ENCODE measurements around the gene IGFBP1.

Gene IGFBP1

DNA sequence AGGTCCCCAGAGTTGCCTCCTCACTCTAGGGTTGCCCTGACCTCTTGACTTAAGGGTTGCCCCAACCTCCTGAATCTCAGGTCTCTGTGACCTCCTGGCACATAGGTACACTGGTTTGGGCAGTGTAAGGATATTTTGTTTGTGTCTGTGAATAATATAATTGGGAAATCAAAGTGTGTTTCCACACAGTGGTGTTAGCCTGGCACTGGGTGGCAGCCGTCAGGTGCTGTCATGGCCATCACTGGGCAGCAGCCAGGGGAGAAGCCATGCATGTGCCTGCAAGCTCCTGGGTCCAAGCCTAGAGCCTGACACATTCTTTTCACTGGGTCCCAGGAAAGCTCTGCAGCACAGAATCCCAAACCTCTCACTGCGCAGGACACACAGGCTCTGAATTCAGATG is 11.8 kb upstream of the IGFBP1 start:
- DNase-seq (ENCODE audit: low read depth), result no peak
- no peak overlapping the region for H3K4me3 ChIP-seq (ENCODE audit: low read length)
- TF ChIP-seq, protein P1, sequence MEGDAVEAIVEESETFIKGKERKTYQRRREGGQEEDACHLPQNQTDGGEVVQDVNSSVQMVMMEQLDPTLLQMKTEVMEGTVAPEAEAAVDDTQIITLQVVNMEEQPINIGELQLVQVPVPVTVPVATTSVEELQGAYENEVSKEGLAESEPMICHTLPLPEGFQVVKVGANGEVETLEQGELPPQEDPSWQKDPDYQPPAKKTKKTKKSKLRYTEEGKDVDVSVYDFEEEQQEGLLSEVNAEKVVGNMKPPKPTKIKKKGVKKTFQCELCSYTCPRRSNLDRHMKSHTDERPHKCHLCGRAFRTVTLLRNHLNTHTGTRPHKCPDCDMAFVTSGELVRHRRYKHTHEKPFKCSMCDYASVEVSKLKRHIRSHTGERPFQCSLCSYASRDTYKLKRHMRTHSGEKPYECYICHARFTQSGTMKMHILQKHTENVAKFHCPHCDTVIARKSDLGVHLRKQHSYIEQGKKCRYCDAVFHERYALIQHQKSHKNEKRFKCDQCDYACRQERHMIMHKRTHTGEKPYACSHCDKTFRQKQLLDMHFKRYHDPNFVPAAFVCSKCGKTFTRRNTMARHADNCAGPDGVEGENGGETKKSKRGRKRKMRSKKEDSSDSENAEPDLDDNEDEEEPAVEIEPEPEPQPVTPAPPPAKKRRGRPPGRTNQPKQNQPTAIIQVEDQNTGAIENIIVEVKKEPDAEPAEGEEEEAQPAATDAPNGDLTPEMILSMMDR (conservative IDR thresholded peaks at IDR 0.05; ENCODE audit: low read depth, low read length), result no peak

DNA sequence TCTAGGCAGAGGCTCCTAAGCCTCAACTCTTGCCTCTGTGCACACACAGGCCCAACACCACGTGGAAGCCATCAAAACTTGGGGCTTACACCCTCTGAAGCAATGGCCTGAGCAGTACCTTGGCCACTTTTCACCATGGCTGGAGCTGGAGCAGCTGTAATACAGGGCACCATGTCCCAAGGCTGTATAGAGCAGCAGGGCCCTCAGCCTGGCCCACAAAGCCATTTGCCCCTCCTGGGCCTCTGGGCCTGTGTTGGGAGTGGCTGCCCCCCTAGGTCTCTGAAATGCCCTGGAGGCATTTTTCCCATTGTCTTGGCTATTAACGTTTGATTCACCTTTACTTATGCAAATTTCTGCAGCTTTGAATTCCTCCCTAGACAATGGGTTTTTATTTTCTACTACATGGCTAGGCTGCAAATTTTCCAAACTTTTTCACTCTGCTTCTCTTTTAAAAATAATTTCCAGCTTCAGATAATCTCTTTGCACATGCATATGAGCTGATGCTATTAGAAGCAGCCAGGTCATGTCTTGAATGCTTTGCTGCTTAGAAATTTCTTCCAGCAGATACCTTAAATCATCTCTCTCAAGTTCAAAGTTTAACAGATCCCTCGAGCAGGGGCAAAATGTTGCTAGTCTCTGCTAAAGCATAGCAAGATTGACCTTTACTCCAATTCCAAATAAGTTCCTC is 9.7 kb upstream of the IGFBP1 start:
- TF ChIP-seq, protein P1 (conservative IDR thresholded peaks at IDR 0.05; ENCODE audit: low read depth, low read length), result no peak
- no peak for DNase-seq (ENCODE audit: low read depth)
- no peak overlapping the region for H3K4me3 ChIP-seq (ENCODE audit: low read length)

DNA sequence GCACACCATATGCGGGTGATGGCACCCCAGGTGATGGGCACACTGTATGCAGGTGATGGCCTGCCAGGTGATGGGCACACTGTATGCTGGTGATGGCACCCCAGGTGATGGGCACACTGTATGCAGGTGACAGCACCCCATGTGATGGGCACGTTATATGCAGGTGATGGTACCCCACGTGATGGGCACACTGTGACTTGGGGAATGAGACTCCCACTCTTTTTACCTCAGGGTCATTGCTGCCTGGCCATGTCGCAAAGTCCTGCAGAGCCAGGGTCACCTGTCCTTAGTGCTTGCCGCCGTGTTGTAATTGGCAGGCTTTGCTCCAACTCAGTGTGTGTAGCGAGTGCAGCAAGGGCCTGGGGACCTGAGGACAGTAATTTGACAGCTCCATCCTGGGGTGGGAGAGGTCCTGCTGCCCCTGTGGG is 7.8 kb upstream of the IGFBP1 start:
- no peak overlapping the region for H3K4me3 ChIP-seq (ENCODE audit: low read length)
- TF ChIP-seq, protein P1 (conservative IDR thresholded peaks at IDR 0.05; ENCODE audit: low read depth, low read length), result no peak
- DNase-seq (ENCODE audit: low read depth), result no peak

DNA sequence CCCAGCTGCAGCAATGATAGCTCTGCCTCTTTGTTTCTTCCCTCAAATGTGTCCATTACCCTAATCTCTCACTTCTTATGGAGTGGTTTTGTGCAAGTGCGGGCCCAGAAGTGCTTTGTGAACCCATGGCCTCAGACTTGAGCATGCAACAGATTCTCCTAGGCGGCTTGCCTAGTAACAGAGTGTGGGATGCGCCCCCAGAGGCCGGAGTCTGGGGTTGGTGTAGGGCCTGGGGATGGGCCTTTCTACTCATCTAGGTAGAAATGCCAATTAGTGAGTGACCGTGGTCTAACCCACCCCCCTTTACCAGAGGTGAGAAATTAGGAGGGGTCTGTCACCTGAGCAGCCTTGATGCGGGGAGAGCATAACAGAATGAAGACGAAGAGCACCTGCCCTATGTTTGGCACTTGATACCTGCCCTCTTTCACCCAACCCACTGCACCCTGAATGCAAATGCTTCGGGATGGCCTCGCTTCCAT is 7.0 kb upstream of the IGFBP1 start:
- TF ChIP-seq, protein P1 (conservative IDR thresholded peaks at IDR 0.05; ENCODE audit: low read depth, low read length), result no peak
- H3K4me3 ChIP-seq (ENCODE audit: low read length), result no peak overlapping the region
- DNase-seq (ENCODE audit: low read depth), result no peak

DNA sequence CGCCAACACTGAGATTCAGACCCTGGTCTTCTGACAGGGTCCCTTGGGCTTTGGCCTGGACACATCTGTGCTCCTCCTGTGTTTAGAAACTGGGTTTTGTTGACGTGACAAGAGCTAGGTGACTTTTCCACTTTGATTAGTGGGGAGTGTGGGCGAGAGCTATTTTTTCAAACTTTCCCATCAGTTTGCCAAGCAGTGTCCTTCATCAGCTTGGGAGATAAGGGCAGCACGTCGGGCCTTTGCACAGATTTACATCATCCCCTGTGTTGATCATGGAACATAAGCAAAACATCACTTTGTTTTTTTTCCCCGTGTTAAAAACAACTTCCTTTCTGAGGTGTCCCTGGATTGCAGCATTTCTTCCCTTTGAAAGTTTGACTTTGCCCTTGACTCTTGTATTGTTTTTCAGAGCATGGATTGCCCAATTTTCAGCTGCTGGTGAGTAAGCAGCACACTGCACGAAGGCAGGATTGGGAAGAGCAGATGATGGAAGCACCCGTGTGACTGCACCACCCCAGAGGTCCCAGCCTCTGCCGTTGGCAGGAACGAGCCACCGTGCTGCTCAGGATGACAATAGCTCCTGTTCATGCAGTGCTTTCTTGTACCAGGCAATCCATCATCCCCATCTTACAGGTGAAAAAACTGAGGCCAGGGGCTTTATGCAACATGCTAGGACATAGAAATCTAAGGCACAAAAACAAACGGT is 6.4 kb upstream of the IGFBP1 start:
- TF ChIP-seq, protein P1 (conservative IDR thresholded peaks at IDR 0.05; ENCODE audit: low read depth, low read length), result no peak
- no peak overlapping the region for H3K4me3 ChIP-seq (ENCODE audit: low read length)
- DNase-seq (ENCODE audit: low read depth), result no peak

DNA sequence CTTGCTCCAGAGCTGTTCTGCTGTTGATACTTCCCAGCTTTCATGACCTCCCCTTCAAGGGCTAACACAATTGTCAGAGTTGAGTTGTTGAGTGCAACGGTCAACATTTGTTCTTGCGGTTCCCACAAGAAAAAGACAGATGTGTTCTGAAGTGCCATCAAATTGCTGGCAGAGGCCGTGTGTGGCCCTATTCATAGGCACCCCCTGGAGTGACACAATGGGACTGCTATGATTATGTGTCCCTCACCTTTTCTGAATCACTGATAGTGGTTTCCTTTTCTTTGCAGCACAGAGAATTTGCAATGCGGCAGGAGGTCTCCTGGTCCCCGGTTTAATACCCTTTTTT is 5.8 kb upstream of the IGFBP1 start:
- TF ChIP-seq, protein P1 (conservative IDR thresholded peaks at IDR 0.05; ENCODE audit: low read depth, low read length), result no peak
- DNase-seq (ENCODE audit: low read depth), result no peak
- no peak overlapping the region for H3K4me3 ChIP-seq (ENCODE audit: low read length)

DNA sequence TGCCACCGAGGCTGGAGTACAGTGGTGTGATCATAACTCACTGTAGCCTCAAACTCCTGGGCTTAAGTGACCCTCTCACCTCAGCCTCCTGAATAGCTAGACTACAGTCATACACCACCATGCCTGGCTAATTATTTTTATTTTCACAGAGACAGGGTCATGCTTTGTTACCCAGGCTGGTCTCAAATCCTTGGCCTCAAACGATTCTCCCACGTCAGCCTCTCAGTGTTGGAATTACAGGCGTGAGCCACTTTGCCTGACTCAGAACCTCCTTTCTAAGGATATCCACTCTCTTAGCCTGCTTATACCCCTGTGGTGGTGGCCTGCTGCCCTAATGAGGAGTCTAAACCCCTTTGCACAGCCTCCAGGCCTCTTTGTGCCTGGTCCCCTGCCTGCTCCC is 4.2 kb upstream of the IGFBP1 start:
- DNase-seq (ENCODE audit: low read depth), result no peak
- TF ChIP-seq, protein P1 (conservative IDR thresholded peaks at IDR 0.05; ENCODE audit: low read depth, low read length), result no peak
- no peak overlapping the region for H3K4me3 ChIP-seq (ENCODE audit: low read length)
